ENCODE measurements around the gene ERGIC3.

The ERGIC3 gene

GRCh38 chr20:35518955-35519354 lies 22.9 kb upstream of the ERGIC3 start:
- DNase-seq (ENCODE audit: low spot score), result no peak
- no peak for TF ChIP-seq CTCF (IDR thresholded peaks at IDR 0.05; ENCODE audit: extremely low read depth, missing control alignments)

GRCh38 chr20:35523298-35523888 lies 18.5 kb upstream of the ERGIC3 start:
- peak; percentile 41 for DNase-seq (ENCODE audit: low spot score)

GRCh38 chr20:35525639-35526038 lies 16.2 kb upstream of the ERGIC3 start:
- DNase-seq (ENCODE audit: low spot score), result no peak

More at GRCh38 chr20:35523298-35523888, 18.5 kb upstream of the ERGIC3 start:
- TF ChIP-seq CTCF (IDR thresholded peaks at IDR 0.05; ENCODE audit: extremely low read depth, missing control alignments), result peak; percentile 40

GRCh38 chr20:35527122-35527769 lies 14.6 kb upstream of the ERGIC3 start:
- no peak for TF ChIP-seq CTCF (IDR thresholded peaks at IDR 0.05; ENCODE audit: extremely low read depth, missing control alignments)

More at GRCh38 chr20:35525639-35526038, 16.2 kb upstream of the ERGIC3 start:
- no peak for TF ChIP-seq CTCF (IDR thresholded peaks at IDR 0.05; ENCODE audit: extremely low read depth, missing control alignments)

GRCh38 chr20:35529552-35529951 lies 12.3 kb upstream of the ERGIC3 start, which contains the start of gene C20orf173:
Gene C20orf173 (minus strand): TSS chr20:35529652. CDS start chr20:35529373, 279 bp downstream.
- TF ChIP-seq CTCF (IDR thresholded peaks at IDR 0.05; ENCODE audit: extremely low read depth, missing control alignments), result no peak

More at GRCh38 chr20:35527122-35527769, 14.6 kb upstream of the ERGIC3 start:
- no peak for DNase-seq (ENCODE audit: low spot score)

GRCh38 chr20:35539756-35540212 lies 2.1 kb upstream of the ERGIC3 start:
- DNase-seq (ENCODE audit: low spot score), result peak; percentile 73
- TF ChIP-seq CTCF (IDR thresholded peaks at IDR 0.05; ENCODE audit: extremely low read depth, missing control alignments), result no peak

More at GRCh38 chr20:35529552-35529951, 12.3 kb upstream of the ERGIC3 start, which contains the start of gene C20orf173:
- DNase-seq (ENCODE audit: low spot score), result no peak

- no peak for TF ChIP-seq CTCF (IDR thresholded peaks at IDR 0.05; ENCODE audit: extremely low read depth, missing control alignments)
- DNase-seq (ENCODE audit: low spot score), result no peak
Observed at GRCh38 chr20:35541118-35541782, 628 bp upstream of the ERGIC3 start.

Measured in GM20000 (cell line).